ENCODE results near the gene AP1B1. TPM values are rescaled to one million over a fixed set of nuclear protein-coding genes. Genes with fewer than 3 reads are reported as not detected.
A peak's percentile ranks its signal among the peaks of the same experiment; 100 is the strongest.

AP1B1 gene
- total and polyA plus RNA-seq, 2 of the 8 experiments (the other 6 are each of a cell fraction or from before 2014, with no cell fraction given): 64.2 to 86.8 TPM

GRCh38 chr22:29328055-29328454 is 60.3 kb downstream of the AP1B1 start:
- DNase-seq (ENCODE audit: low read depth in 1 of 2, low spot score in 2 of 2) (peak in 1 of 2 experiments; percentile 41), FAIRE-seq (no peak)
- H2BK15ac ChIP-seq (ENCODE audit: low read length): no peak overlapping the region
- H3K27me3 ChIP-seq (replicated peaks in 1 of 4; ENCODE audit: control insufficient read depth in 3 of 4, extremely low read depth in 1 of 4, insufficient read depth in 3 of 4, low read length in 3 of 4): no peaks in the 10 kb centered on the region
- peaks cover 4 to 11% (median 9%) of the 10 kb centered on the region in 4 experiments; a peak in 6 of 8 replicates for H3K36me3 ChIP-seq (ENCODE audit: control insufficient read depth in 2 of 4, insufficient read depth in 4 of 4, low read length in 3 of 4)
- no peaks in the 10 kb centered on the region for H3K9me3 ChIP-seq (ENCODE audit: insufficient read depth in 2 of 2, low read depth in 1 of 2, low read length in 1 of 2)
- H3K14ac ChIP-seq (ENCODE audit: insufficient read length): no peak overlapping the region
- no peak overlapping the region for H2BK12ac ChIP-seq (ENCODE audit: low read depth, low read length)
- peaks cover 3 to 5% of the 10 kb centered on the region in 2 experiments for H4K20me1 ChIP-seq (replicated peaks in 1 of 2; ENCODE audit: control insufficient read depth in 1 of 2, insufficient read depth in 2 of 2, low read length in 2 of 2)
- H3K4me3 ChIP-seq (ENCODE audit: extremely low read depth in 1 of 4, insufficient read depth in 2 of 4, low read depth in 3 of 4, low read length in 4 of 4): no peak overlapping the region
- WGBS, 2 experiments (ENCODE audit: extremely low coverage in 1 of 2, insufficient coverage in 1 of 2, insufficient read length in 1 of 2, insufficient replicate concordance in 2 of 2, low coverage in 1 of 2, low lambda C conversion rate in 2 of 2, missing lambda C conversion rate in 1 of 2): 98% methylated on average over 5 of the region's 5 CpGs; no CpG with 5 or more reads in 1 of the 2 experiments
- no peak overlapping the region for H3K27ac ChIP-seq (ENCODE audit: low read depth, low read length)
- no peak overlapping the region for H4K5ac ChIP-seq (ENCODE audit: insufficient read length, low read depth, low read length)
- no peak overlapping the region for H2BK20ac ChIP-seq (ENCODE audit: low read length)
- CTCF ChIA-PET (ENCODE audit: partially characterized antibody): interaction anchor here (1.0 to 3.1 kb wide), 6 partner anchors 11 to 37 kb away, joined by 3 to 14 read pairs (median 4); no protein-coding TSS in a partner anchor
- H2BK5ac ChIP-seq (ENCODE audit: low read depth, low read length): no peak overlapping the region
- POLR2A ChIA-PET (ENCODE audit: partially characterized antibody): interaction anchor here (0.6 to 1.0 kb wide), 2 partner anchors 25 to 42 kb away, joined by 3 read pairs; no protein-coding TSS in a partner anchor
- no peak overlapping the region; the same call in 1 of the 2 replicates for H4K8ac ChIP-seq (ENCODE audit: extremely low read depth, insufficient read depth, low read length)
- H3K4me2 ChIP-seq (ENCODE audit: insufficient read depth in 1 of 2, low read depth in 2 of 2, low read length in 2 of 2): no peak overlapping the region
- no peaks in the 10 kb centered on the region for H3K79me1 ChIP-seq (ENCODE audit: low read depth, low read length)
- no peak overlapping the region for H3K4ac ChIP-seq (replicated peaks; ENCODE audit: insufficient read length, low read depth, low read length)
- H3K79me2 ChIP-seq (ENCODE audit: control insufficient read depth in 1 of 2, insufficient read depth in 2 of 2, low read length in 2 of 2): no peaks in the 10 kb centered on the region
- H3K9ac ChIP-seq (replicated peaks in 1 of 4; ENCODE audit: extremely low read depth in 1 of 4, low read depth in 3 of 4, low read length in 3 of 4): no peak overlapping the region
- no peaks in the 10 kb centered on the region for H3K23me2 ChIP-seq (ENCODE audit: low read depth, low read length)
- TF ChIP-seq EP300 (IDR thresholded peaks at IDR 0.05; ENCODE audit: borderline replicate concordance in 1 of 2, low read depth in 2 of 2, low read length in 2 of 2): no peak
- TF ChIP-seq, protein P1, sequence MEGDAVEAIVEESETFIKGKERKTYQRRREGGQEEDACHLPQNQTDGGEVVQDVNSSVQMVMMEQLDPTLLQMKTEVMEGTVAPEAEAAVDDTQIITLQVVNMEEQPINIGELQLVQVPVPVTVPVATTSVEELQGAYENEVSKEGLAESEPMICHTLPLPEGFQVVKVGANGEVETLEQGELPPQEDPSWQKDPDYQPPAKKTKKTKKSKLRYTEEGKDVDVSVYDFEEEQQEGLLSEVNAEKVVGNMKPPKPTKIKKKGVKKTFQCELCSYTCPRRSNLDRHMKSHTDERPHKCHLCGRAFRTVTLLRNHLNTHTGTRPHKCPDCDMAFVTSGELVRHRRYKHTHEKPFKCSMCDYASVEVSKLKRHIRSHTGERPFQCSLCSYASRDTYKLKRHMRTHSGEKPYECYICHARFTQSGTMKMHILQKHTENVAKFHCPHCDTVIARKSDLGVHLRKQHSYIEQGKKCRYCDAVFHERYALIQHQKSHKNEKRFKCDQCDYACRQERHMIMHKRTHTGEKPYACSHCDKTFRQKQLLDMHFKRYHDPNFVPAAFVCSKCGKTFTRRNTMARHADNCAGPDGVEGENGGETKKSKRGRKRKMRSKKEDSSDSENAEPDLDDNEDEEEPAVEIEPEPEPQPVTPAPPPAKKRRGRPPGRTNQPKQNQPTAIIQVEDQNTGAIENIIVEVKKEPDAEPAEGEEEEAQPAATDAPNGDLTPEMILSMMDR (IDR thresholded peaks at IDR 0.05; ENCODE audit: control extremely low read depth in 1 of 3, insufficient read depth in 1 of 3, low read depth in 1 of 3, low read length in 3 of 3): peak in 2 of 3 experiments; percentile 32 to 33; a peak in 2 of 4 replicates
- TF ChIP-seq RFX5 (IDR thresholded peaks at IDR 0.05; ENCODE audit: borderline replicate concordance, low read depth, low read length): no peak
- H2BK120ac ChIP-seq (replicated peaks; ENCODE audit: low read depth, low read length): no peak overlapping the region
- H3K23ac ChIP-seq (ENCODE audit: insufficient read length): no peak overlapping the region
- no peaks in the 10 kb centered on the region; a peak in 1 of 7 replicates for H3K4me1 ChIP-seq (replicated peaks in 1 of 4; ENCODE audit: control insufficient read depth in 3 of 4, insufficient read depth in 4 of 4, low read length in 3 of 4)
- H3K18ac ChIP-seq (ENCODE audit: extremely low read depth, low read length): no peak overlapping the region
- H3K56ac ChIP-seq (replicated peaks; ENCODE audit: insufficient read length, low read depth, low read length): no peak overlapping the region
- no peak overlapping the region for H4K91ac ChIP-seq (replicated peaks; ENCODE audit: insufficient read length, low read length)
- H2AFZ ChIP-seq (ENCODE audit: low read length): no peak overlapping the region
- no peak overlapping the region for H2AK5ac ChIP-seq (ENCODE audit: low read depth, low read length)

Measured in H1 (cell line).